Upper lobe of right lung (tissue), 1 donor: ENCODE measurements around the gene ONECUT3. TPM values are rescaled to one million over a fixed set of nuclear protein-coding genes. Genes with fewer than 3 reads are reported as not detected.
"Not testable (repeated sequence)": the region's sequence is repeated elsewhere in the genome, so short reads cannot be mapped to it uniquely, and the experiment has no call there.

Experiments
- ATAC-seq: fragments of 200-7000 bp; cut with Tn5 transposase; one replicate; pipeline ENCODE4 v1.9.1; 2020; ENCODE audit warnings: mild to moderate bottlenecking, moderate library complexity
- DNase-seq: peaks from one replicate; pipeline ENCODE4 v3.0.0-alpha.2; 2020
- H3K27ac ChIP-seq: fragments of 200-600 bp; one replicate; pipeline ENCODE4 v1.8.0; 2022
- H3K27me3 ChIP-seq: fragments of 200-600 bp; one replicate; pipeline ENCODE4 v1.8.0; 2022; ENCODE audit warnings: mild to moderate bottlenecking
- H3K36me3 ChIP-seq: fragments of 200-600 bp; one replicate; pipeline ENCODE4 v1.8.0; 2022
- H3K4me1 ChIP-seq: fragments of 200-600 bp; one replicate; pipeline ENCODE4 v1.8.0; 2022
- H3K4me3 ChIP-seq: fragments of 200-600 bp; one replicate; pipeline ENCODE4 v1.8.0; 2022; ENCODE audit warnings: mild to moderate bottlenecking
- H3K9me3 ChIP-seq: fragments of 200-600 bp; one replicate; pipeline ENCODE4 v1.8.0; 2022
- intact Hi-C: fragments of 100-400 bp; cut with DNase I; formaldehyde crosslinking; loops from one replicate; pipeline ENCODE4 v1.11.0; 2022
- total RNA-seq: library from RNA; stranded (reverse); fragmentation: NEBNext Ultra II Directional; extraction: Animal tissue kit (Norgen Biotek cat#: 25700); gene quantifications from one replicate; pipeline ENCODE4 v1.2.1, GENCODE V29; 2021
- TF ChIP-seq, protein P1 (sequence below): fragments of 200-600 bp; IDR thresholded peaks from one replicate; pipeline ENCODE4 v1.8.0; 2022; ENCODE audit warnings: antibody characterized with exemption
- donor health status: DM: no; HTN: yes; CAD: no; lungs with severe emphysema.

Gene ONECUT3
- total RNA-seq, 1 donor from 2014 or later = not detected

DNA sequence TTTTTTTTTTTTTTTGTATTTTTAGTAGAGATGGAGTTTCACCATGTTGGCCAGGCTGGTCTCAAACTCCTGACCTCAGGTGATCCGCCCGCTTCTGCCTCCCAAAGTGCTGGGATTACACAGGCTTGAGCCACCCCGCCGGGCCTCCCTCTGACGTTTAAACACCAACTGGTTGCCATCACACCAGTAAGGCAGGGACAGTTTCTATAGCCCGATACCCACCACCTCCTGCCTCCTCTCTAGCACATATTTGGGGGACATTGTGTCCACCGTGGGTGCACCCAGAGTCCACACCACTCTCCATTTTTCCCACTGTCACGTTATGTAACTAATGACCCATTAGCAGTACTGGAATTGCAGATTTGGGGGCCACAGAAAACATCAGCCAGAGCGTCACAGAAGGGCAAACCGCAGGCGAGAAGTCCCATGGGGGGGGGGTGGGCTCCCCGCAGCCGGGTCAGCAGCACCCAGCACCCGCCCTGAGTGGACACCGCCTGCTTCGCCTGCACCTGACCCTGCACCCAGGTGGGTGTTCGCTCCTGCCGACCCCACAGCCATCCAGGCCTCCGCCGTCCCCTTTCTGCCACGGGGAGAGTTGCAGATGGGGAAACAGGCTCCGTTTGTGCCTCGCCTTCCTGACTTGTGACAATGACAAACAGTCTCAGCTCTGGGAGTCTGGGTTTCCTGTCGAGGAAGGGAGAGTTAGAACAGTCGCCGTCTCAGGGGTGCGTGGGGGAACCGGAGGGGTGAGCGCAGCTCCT, 3.6 kb downstream of the ONECUT3 start:
- TF ChIP-seq, protein P1, sequence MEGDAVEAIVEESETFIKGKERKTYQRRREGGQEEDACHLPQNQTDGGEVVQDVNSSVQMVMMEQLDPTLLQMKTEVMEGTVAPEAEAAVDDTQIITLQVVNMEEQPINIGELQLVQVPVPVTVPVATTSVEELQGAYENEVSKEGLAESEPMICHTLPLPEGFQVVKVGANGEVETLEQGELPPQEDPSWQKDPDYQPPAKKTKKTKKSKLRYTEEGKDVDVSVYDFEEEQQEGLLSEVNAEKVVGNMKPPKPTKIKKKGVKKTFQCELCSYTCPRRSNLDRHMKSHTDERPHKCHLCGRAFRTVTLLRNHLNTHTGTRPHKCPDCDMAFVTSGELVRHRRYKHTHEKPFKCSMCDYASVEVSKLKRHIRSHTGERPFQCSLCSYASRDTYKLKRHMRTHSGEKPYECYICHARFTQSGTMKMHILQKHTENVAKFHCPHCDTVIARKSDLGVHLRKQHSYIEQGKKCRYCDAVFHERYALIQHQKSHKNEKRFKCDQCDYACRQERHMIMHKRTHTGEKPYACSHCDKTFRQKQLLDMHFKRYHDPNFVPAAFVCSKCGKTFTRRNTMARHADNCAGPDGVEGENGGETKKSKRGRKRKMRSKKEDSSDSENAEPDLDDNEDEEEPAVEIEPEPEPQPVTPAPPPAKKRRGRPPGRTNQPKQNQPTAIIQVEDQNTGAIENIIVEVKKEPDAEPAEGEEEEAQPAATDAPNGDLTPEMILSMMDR = no peak
- peaks cover 84% of the 10 kb centered on the region for H3K27me3 ChIP-seq
- no peaks in the 10 kb centered on the region for H3K4me1 ChIP-seq
- intact Hi-C loops = no loop called here
- no peak overlapping the region for H3K27ac ChIP-seq
- DNase-seq (no peak), ATAC-seq (no peak)
- H3K36me3 ChIP-seq = no peaks in the 10 kb centered on the region
- no peak overlapping the region for H3K4me3 ChIP-seq
- no peaks in the 10 kb centered on the region for H3K9me3 ChIP-seq

DNA sequence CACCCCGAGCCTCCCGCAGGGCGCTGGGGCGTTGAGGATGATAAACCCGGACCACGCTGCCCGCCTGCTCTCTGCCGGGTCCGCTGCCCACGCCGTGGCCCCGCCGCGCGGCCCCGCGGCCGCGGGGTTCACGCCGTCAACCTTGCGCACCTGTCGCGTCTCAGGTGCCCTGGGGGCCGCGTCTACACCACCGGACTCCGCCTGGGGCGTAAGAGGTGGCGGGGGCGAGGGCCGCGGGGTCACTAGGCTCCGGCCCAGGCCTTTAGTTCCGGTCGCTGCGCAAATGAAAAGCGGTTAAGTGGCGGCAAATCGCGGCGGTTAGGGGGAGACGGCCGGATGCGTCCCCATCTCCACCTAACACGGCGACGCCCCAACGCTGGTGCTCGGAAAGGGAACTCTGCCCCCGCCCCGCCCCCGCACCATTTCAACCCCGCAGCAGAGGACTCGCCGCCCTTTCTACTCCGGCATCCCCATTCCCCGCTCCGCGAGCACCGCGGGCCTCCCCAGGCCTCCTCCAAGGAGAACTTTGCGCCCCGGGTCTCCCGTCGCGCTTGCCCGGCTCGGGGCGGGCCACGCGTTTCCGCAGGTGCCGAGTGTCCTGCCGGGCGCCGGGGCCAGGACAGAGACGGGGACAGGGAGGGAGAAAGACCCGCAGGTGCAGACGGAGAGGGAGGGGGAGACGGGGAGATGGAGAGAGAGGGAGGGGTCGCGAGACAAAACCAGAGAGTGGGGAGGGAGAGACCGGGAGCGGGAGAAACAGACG, 4.3 kb downstream of the ONECUT3 start:
- H3K4me1 ChIP-seq = no peaks in the 10 kb centered on the region
- TF ChIP-seq, protein P1 = no peak
- intact Hi-C loops = no loop called here
- no peak for DNase-seq
- H3K9me3 ChIP-seq = no peaks in the 10 kb centered on the region
- ATAC-seq = no peak
- H3K27ac ChIP-seq = no peak overlapping the region
- no peak overlapping the region for H3K4me3 ChIP-seq
- peaks cover 84% of the 10 kb centered on the region for H3K27me3 ChIP-seq
- no peaks in the 10 kb centered on the region for H3K36me3 ChIP-seq

DNA sequence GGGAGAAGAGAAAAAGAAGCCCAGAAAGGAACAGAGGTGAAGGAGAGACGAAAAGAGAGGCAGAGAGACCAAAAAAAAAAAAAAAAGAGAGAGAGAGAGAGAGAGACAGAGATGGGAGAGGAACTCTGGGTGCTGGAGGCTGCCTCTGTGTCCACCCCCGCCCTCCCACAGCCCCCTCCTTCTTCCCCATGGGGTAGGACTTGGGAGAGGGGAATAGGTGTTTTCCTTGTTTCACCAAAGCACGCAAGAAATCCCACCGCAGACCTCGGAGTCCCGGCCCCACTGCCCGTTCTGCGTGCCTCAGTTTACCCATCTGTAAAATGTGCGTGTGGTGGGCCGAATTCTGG, 4.9 kb downstream of the ONECUT3 start:
- DNase-seq = no peak
- no peak overlapping the region for H3K4me3 ChIP-seq
- peaks cover 88% of the 10 kb centered on the region for H3K27me3 ChIP-seq
- H3K9me3 ChIP-seq = no peaks in the 10 kb centered on the region
- TF ChIP-seq, protein P1 = no peak
- intact Hi-C loops = no loop called here
- no peak overlapping the region for H3K27ac ChIP-seq
- H3K4me1 ChIP-seq = no peaks in the 10 kb centered on the region
- ATAC-seq = no peak
- H3K36me3 ChIP-seq = no peaks in the 10 kb centered on the region

DNA sequence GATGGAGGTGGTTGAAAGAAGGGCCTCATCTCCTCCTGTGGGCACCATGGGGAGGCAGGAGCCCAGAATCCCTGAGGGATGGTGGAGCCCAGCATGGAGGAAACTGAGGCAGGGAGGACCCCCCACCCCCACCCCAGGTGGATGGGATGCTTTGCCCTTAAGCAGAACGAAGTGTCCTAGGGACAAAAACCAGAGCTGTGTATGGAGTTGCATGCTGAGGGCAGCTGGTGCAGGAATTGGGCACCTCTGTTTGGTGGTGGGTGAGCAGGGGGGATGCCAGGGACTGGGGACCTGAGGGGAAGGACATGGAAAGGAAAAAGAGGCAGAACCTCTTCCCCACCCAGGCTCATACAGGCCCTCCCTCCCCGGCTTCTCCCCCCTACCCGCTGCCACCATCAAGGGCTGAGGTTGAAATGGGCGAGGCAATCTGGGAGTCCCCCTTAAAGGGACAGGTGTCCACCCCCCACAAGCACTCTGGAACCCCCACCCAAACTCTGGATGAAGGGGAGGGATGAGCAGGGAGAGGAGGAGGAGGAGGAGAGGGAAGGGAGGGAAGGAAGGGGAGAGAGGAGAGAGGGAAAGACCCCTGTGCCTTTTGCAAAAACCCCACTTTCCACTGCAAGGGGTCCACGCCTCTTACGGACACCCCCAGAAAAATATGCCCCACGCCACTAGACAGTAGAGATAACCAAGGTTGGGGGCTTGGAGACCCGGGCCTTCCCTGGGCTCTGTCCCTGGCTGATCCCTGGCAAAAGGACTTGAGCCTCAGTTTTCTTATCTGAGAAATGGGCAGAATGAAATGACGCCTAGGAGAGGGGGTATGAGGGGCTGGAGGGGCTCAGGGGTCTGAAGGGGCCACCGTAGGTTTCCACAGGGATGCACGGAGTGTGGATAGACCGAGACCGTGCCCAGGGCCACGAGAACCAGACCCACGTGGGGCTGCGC, 5.9 kb downstream of the ONECUT3 start:
- Histone ChIP-seq H3K36me3 (no peaks in the 10 kb centered on the region), H3K4me1 (no peaks in the 10 kb centered on the region), H3K4me3 (no peak overlapping the region), H3K27me3 (peaks cover 96% of the 10 kb centered on the region), H3K9me3 (no peaks in the 10 kb centered on the region), H3K27ac (no peak overlapping the region)
- ATAC-seq = no peak
- intact Hi-C loops = no loop called here
- no peak for DNase-seq
- TF ChIP-seq, protein P1 = no peak

DNA sequence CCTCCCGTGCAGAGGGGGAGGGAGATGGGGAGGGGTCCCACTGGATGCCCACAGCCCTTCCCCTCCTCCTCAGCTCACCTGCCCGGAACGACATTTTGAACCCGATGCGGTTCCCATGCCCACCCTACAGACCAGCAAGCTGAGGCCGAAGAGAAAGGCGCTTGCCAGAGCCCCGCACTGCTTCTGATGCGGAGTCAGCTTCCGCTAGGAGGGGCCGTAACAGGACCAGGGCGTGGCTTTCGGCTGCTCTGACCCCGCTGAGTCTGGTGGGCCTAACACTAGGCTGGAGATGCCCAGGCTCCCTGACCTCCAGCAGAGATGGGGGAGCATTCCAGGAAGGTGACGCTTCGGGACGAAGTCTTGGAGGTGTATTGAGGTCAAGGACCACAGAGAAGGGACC, 6.7 kb downstream of the ONECUT3 start:
- TF ChIP-seq, protein P1 = no peak
- intact Hi-C loops = loop anchor here (10.0 kb wide), 1 partner anchor 215 kb away; no protein-coding TSS in a partner anchor
- no peaks in the 10 kb centered on the region for H3K36me3 ChIP-seq
- H3K4me3 ChIP-seq = no peak overlapping the region
- no peaks in the 10 kb centered on the region for H3K4me1 ChIP-seq
- no peaks in the 10 kb centered on the region for H3K9me3 ChIP-seq
- H3K27me3 ChIP-seq = peaks cover 98% of the 10 kb centered on the region
- ATAC-seq (no peak), DNase-seq (no peak)
- H3K27ac ChIP-seq = no peak overlapping the region

DNA sequence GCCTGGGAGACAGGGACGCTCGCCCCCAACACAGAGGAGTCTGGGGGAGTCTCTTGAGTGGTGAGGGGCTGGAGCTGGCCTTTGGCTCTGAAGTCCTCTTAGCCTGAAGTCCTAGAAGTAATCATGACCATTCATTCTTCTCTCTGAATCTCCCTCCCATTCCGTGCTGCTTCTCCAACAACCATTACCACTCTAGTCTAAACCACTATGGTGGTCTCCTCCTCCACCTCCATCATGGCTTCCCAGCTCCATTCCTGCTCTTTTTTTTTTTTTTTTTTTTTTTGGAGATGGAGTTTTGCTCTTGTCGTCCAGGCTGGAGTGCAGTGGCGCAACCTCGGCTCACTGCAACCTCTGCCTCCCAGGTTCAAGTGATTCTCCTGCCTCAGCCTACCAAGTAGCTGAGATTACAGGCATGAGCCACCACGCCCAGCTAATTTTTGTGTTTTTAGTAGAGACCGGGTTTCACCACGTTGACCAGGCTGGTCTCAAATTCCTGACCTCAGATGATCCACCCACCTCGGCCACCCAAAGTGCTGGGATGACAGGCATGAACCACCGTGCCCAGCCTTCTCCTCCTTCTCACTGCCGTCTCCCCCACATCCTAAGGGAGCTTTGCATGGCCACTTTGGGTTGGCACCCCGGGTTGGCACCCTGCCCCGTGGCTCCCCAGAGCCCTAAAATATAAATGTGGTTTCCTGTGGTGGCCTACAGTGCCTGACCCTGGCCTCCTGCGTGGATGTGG, 7.7 kb downstream of the ONECUT3 start:
- H3K27ac ChIP-seq, H3K36me3 ChIP-seq, DNase-seq, H3K4me3 ChIP-seq, H3K9me3 ChIP-seq, ATAC-seq, H3K4me1 ChIP-seq: not testable (repeated sequence)
- peaks cover 98% of the 10 kb centered on the region for H3K27me3 ChIP-seq
- intact Hi-C loops = loop anchor here (10.0 kb wide), 1 partner anchor 216 kb away; no protein-coding TSS in a partner anchor
